Measurements from ENCODE around the gene KLHL18.

The KLHL18 gene

GRCh38 chr3:47384425-47384824 is 101.7 kb downstream of the KLHL18 start:
- Histone ChIP-seq H3K27me3 (ENCODE audit: insufficient read depth, poor library complexity, severe bottlenecking) (no peaks in the 10 kb centered on the region), H3K4me1 (ENCODE audit: insufficient read depth, poor library complexity, severe bottlenecking) (no peaks in the 10 kb centered on the region), H3K27ac (ENCODE audit: poor library complexity, severe bottlenecking) (no peak overlapping the region), H3K4me3 (ENCODE audit: severe bottlenecking) (no peak overlapping the region), H3K9me3 (ENCODE audit: severe bottlenecking) (no peaks in the 10 kb centered on the region), H3K36me3 (ENCODE audit: low read depth) (peaks cover 11% of the 10 kb centered on the region)
- ATAC-seq (ENCODE audit: low read depth) (no peak), DNase-seq (ENCODE audit: low spot score) (no peak)
- TF ChIP-seq CTCF (IDR thresholded peaks at IDR 0.05; ENCODE audit: poor library complexity, severe bottlenecking), result no peak

DNA sequence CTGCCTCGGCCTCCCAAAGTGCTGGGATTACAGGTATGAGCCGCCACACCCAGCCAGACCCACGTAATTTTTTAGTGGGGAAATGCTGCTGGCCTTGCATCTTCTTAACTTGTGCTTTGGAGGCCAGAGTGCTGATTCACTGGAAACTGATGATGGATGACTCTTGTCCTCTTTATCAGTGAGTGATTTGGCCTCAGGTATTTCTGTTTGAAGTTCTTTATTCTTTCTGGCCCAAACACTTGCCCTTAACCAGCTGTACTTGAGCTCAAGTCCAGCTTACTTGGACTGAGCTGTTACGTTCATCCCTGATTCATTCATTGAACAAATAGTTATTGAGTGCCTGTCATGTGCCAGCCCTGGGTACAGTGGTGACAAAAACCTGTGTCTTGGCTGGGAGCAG is 102.3 kb downstream of the KLHL18 start:
- Histone ChIP-seq H3K9me3 (ENCODE audit: severe bottlenecking) (no peaks in the 10 kb centered on the region), H3K27ac (ENCODE audit: poor library complexity, severe bottlenecking) (no peak overlapping the region), H3K4me1 (ENCODE audit: insufficient read depth, poor library complexity, severe bottlenecking) (no peaks in the 10 kb centered on the region), H3K36me3 (ENCODE audit: low read depth) (peaks cover 11% of the 10 kb centered on the region), H3K27me3 (ENCODE audit: insufficient read depth, poor library complexity, severe bottlenecking) (no peaks in the 10 kb centered on the region), H3K4me3 (ENCODE audit: severe bottlenecking) (no peak overlapping the region)
- no peak for DNase-seq (ENCODE audit: low spot score)
- ATAC-seq (ENCODE audit: low read depth), result no peak
- TF ChIP-seq CTCF (IDR thresholded peaks at IDR 0.05; ENCODE audit: poor library complexity, severe bottlenecking), result no peak

GRCh38 chr3:47385796-47386195 is 103.1 kb downstream of the KLHL18 start:
- Histone ChIP-seq H3K4me3 (ENCODE audit: severe bottlenecking) (no peak overlapping the region), H3K27me3 (ENCODE audit: insufficient read depth, poor library complexity, severe bottlenecking) (no peaks in the 10 kb centered on the region), H3K36me3 (ENCODE audit: low read depth) (peaks cover 11% of the 10 kb centered on the region), H3K9me3 (ENCODE audit: severe bottlenecking) (no peaks in the 10 kb centered on the region), H3K27ac (ENCODE audit: poor library complexity, severe bottlenecking) (no peak overlapping the region), H3K4me1 (ENCODE audit: insufficient read depth, poor library complexity, severe bottlenecking) (no peaks in the 10 kb centered on the region)
- DNase-seq (ENCODE audit: low spot score) (no peak), ATAC-seq (ENCODE audit: low read depth) (no peak)
- no peak for TF ChIP-seq CTCF (IDR thresholded peaks at IDR 0.05; ENCODE audit: poor library complexity, severe bottlenecking)

DNA sequence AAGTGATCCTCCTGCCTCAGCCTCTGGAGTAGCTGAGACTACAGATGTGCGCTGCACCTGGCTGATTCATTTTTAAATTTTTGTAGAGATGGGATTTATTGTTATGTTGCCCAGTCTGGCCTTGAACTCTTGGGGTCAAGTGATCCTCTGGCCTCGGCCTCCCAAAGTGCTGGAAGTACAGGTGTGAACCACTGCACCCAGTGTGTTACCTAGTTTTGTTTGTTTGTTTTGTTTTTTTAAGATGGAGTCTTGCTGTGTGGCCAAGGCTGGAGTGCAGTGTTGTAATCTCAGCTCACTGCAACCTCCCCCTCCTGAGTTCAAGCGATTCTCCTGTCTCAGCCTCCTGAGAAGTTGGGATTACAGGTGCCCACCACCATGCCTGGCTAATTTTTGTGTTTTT is 110.2 kb downstream of the KLHL18 start:
- Histone ChIP-seq H3K27ac (ENCODE audit: poor library complexity, severe bottlenecking) (no peak overlapping the region), H3K27me3 (ENCODE audit: insufficient read depth, poor library complexity, severe bottlenecking) (no peaks in the 10 kb centered on the region), H3K36me3 (ENCODE audit: low read depth) (peaks cover 27% of the 10 kb centered on the region), H3K4me1 (ENCODE audit: insufficient read depth, poor library complexity, severe bottlenecking) (peaks cover 3% of the 10 kb centered on the region), H3K9me3 (ENCODE audit: severe bottlenecking) (no peaks in the 10 kb centered on the region), H3K4me3 (ENCODE audit: severe bottlenecking) (no peak overlapping the region)
- TF ChIP-seq CTCF (IDR thresholded peaks at IDR 0.05; ENCODE audit: poor library complexity, severe bottlenecking), result no peak
- DNase-seq (ENCODE audit: low spot score), result no peak
- ATAC-seq (ENCODE audit: low read depth), result no peak

DNA sequence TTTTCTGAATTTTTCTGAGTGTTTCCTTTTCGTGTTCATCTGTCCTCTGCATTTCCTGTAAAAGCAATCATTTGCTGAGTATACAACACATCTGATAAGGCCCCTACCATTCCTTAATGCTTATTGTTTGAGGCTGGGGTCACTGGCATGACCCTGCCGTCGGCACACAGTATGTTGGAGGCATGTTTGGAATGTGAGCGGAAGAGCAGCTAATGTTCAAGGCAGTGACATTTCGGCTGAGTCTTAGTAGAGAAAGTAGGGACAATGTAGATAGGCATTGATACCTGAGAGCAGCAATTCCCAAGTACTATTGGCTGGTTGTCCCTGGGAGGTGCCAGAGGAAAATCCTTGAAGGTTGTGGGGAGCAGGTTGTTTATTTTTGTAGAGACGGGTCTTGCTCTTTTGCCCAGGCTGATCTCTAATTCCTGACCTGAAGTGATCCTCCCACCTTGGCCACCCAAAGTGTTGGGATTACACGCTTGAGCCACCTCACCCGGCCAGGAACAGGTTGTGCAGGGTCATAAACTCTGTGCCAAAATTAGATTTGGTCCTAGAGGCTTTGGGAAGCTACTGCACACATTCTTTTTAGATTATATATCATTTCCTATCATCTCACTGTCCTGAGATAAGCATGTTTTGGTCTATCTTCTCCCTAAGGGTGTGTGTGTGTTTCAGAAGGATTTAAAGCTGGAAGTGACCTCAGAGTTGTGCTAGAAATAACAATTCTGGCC is 111.6 kb downstream of the KLHL18 start:
- DNase-seq (ENCODE audit: low spot score) (no peak), ATAC-seq (ENCODE audit: low read depth) (peak; percentile 38; the same call in 2 of the 3 replicates)
- peaks cover 3% of the 10 kb centered on the region for H3K4me1 ChIP-seq (ENCODE audit: insufficient read depth, poor library complexity, severe bottlenecking)
- no peak for TF ChIP-seq CTCF (IDR thresholded peaks at IDR 0.05; ENCODE audit: poor library complexity, severe bottlenecking)
- no peaks in the 10 kb centered on the region for H3K9me3 ChIP-seq (ENCODE audit: severe bottlenecking)
- H3K36me3 ChIP-seq (ENCODE audit: low read depth), result peaks cover 19% of the 10 kb centered on the region
- H3K4me3 ChIP-seq (ENCODE audit: severe bottlenecking), result no peak overlapping the region
- no peaks in the 10 kb centered on the region for H3K27me3 ChIP-seq (ENCODE audit: insufficient read depth, poor library complexity, severe bottlenecking)
- no peak overlapping the region for H3K27ac ChIP-seq (ENCODE audit: poor library complexity, severe bottlenecking)
